ENCODE measurements around the gene HNRNPAB.
A peak's percentile ranks its signal among the peaks of the same experiment; 100 is the strongest.

HNRNPAB gene

DNA sequence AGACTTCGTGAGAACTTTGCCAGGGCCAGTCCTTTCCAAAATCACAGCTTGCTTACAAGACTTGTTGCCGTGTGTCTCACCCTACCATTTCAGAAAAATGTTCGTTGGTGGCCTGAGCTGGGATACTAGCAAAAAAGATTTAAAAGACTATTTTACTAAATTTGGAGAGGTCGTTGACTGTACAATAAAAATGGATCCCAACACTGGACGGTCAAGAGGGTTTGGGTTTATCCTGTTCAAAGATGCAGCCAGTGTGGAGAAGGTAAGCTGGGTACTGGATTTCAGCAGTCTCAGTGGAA, 1.4 kb downstream of the HNRNPAB start:
- TF ChIP-seq ZNF571 (tag by site-specific recombination; IDR thresholded peaks at IDR 0.05), result no peak
- TF ChIP-seq ZNF354C (tag by site-specific recombination; IDR thresholded peaks at IDR 0.05; ENCODE audit: borderline replicate concordance, low read depth), result no peak
- peak; percentile 72; the same call in 1 of the 2 replicates for TF ChIP-seq SCRT2 (tag by site-specific recombination; IDR thresholded peaks at IDR 0.05)
- TF ChIP-seq HIC1 (tag by site-specific recombination; IDR thresholded peaks at IDR 0.05), result no peak
- 0 out of 2 replicates have a peak, but pooled peaks have one; percentile 1 for TF ChIP-seq SP7 (tag by site-specific recombination; IDR thresholded peaks at IDR 0.05)
- no peak for TF ChIP-seq GLIS1 (tag by site-specific recombination; IDR thresholded peaks at IDR 0.05)
- no peak for TF ChIP-seq ZNF23 (tag by site-specific recombination; IDR thresholded peaks at IDR 0.05; ENCODE audit: borderline replicate concordance)
- TF ChIP-seq ZBTB8A (tag by site-specific recombination; IDR thresholded peaks at IDR 0.05), result no peak
- no peak for TF ChIP-seq ZNF416 (tag by site-specific recombination; IDR thresholded peaks at IDR 0.05)
- TF ChIP-seq ZNF473 (tag by site-specific recombination; IDR thresholded peaks at IDR 0.05), result no peak
- Histone ChIP-seq H3K27ac (ENCODE audit: extremely low read depth, low read depth, low read length) (peak overlapping the region; percentile 98; the same call in 1 of the 2 replicates), H3K36me3 (ENCODE audit: control insufficient read depth in 2 of 2, insufficient read depth in 1 of 2, low read length in 2 of 2) (peaks cover 18 to 55% of the 10 kb centered on the region in 2 experiments), H3K9me3 (ENCODE audit: control insufficient read depth, insufficient read depth, low read depth, low read length) (no peaks in the 10 kb centered on the region), H3K4me3 (ENCODE audit: low read depth, low read length) (peak overlapping the region; percentile 68), H3K4me1 (ENCODE audit: control insufficient read depth, insufficient read depth, low read length) (peaks cover 6% of the 10 kb centered on the region; the same call in 1 of the 2 replicates)
- POLR2A ChIA-PET, result interaction anchor here (0.6 to 1.3 kb wide), 3 partner anchors 8 to 139 kb away, joined by 3 to 5 read pairs (median 4); partner anchors contain the start of gene NHP2
- CTCF ChIA-PET, result interaction anchor here (0.6 to 1.1 kb wide), 3 partner anchors 29 to 383 kb away, joined by 3 to 6 read pairs (median 3); no protein-coding TSS in a partner anchor

DNA sequence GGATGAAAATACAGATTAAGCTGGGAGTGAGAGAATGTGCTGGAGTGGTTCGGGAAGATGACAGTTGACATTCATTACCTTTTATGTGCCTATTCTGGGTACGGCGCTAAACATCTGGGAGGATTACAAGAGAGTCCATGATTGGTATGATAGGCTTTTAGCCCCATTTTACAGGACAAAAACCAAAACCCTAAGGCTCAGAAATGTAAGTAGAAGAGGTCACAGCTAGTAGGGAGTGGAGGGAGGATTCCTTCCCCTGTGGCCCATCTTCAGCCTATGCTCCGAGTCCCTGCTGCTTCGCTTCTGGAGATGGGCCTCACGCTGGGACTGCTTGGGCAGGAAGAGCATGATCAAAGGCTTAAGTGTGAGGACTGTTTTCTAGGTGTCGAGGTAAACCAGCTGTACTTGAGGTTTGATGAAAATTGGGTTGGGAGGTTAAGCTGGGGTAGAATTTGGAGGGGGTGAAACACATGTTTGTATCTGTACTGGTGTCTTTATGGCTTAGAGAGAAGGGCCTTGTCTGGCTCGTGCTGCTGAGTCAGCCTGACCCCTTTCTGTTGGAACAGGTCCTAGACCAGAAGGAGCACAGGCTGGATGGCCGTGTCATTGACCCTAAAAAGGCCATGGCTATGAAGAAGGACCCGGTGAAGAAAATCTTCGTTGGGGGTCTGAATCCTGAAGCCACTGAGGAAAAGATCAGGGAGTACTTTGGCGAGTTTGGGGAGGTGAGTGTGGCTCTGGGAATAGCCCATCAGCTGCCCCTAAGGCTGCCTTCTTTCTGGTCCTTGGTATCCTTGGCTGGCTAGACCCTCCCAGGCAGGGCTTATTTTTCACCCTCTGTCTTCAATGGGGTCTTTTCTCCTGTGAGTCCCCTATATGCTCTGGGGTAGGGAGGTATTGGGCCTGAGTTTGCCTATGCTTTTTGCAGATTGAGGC, 2.1 kb downstream of the HNRNPAB start:
- H3K9me3 ChIP-seq (ENCODE audit: control insufficient read depth, insufficient read depth, low read depth, low read length), result no peaks in the 10 kb centered on the region
- POLR2A ChIA-PET, result interaction anchor here (0.6 to 1.3 kb wide), 5 partner anchors 7 to 140 kb away, joined by 3 to 5 read pairs (median 4); partner anchors contain the start of genes NHP2 and PHYKPL
- peak overlapping the region; percentile 68 for H3K4me3 ChIP-seq (ENCODE audit: low read depth, low read length)
- H3K4me1 ChIP-seq (ENCODE audit: control insufficient read depth, insufficient read depth, low read length), result peaks cover 6% of the 10 kb centered on the region; the same call in 1 of the 2 replicates
- 0 out of 2 replicates have a peak overlapping the region, but pooled peaks have one; percentile 17 for H3K27ac ChIP-seq (ENCODE audit: extremely low read depth, low read depth, low read length)
- CTCF ChIA-PET, result interaction anchor here (0.7 to 1.1 kb wide), 4 partner anchors 20 to 1416 kb away, joined by 3 to 6 read pairs (median 3); no protein-coding TSS in a partner anchor
- H3K36me3 ChIP-seq (ENCODE audit: control insufficient read depth in 2 of 2, insufficient read depth in 1 of 2, low read length in 2 of 2), result peaks cover 20 to 62% of the 10 kb centered on the region in 2 experiments
- no peak for TF ChIP-seq ZSCAN5A (tag by site-specific recombination; IDR thresholded peaks at IDR 0.05)
- TF ChIP-seq ZNF2 (tag by site-specific recombination; IDR thresholded peaks at IDR 0.05), result 0 out of 2 replicates have a peak, but pooled peaks have one; percentile 19
- no peak for TF ChIP-seq GLIS2 (tag by site-specific recombination; IDR thresholded peaks at IDR 0.05)
- TF ChIP-seq KLF17 (tag by site-specific recombination; IDR thresholded peaks at IDR 0.05), result no peak
- no peak for TF ChIP-seq ZNF292 (tag by site-specific recombination; IDR thresholded peaks at IDR 0.05; ENCODE audit: borderline replicate concordance, low read depth)
- no peak; the same call in 1 of the 2 replicates for TF ChIP-seq WT1 (tag by site-specific recombination; IDR thresholded peaks at IDR 0.05)
- TF ChIP-seq, protein P1, sequence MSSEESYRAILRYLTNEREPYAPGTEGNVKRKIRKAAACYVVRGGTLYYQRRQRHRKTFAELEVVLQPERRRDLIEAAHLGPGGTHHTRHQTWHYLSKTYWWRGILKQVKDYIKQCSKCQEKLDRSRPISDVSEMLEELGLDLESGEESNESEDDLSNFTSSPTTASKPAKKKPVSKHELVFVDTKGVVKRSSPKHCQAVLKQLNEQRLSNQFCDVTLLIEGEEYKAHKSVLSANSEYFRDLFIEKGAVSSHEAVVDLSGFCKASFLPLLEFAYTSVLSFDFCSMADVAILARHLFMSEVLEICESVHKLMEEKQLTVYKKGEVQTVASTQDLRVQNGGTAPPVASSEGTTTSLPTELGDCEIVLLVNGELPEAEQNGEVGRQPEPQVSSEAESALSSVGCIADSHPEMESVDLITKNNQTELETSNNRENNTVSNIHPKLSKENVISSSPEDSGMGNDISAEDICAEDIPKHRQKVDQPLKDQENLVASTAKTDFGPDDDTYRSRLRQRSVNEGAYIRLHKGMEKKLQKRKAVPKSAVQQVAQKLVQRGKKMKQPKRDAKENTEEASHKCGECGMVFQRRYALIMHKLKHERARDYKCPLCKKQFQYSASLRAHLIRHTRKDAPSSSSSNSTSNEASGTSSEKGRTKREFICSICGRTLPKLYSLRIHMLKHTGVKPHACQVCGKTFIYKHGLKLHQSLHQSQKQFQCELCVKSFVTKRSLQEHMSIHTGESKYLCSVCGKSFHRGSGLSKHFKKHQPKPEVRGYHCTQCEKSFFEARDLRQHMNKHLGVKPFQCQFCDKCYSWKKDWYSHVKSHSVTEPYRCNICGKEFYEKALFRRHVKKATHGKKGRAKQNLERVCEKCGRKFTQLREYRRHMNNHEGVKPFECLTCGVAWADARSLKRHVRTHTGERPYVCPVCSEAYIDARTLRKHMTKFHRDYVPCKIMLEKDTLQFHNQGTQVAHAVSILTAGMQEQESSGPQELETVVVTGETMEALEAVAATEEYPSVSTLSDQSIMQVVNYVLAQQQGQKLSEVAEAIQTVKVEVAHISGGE (tag by site-specific recombination; conservative IDR thresholded peaks at IDR 0.05; ENCODE audit: low read depth), result no peak
- no peak for TF ChIP-seq ZNF140 (tag by site-specific recombination; IDR thresholded peaks at IDR 0.05)
- TF ChIP-seq ZNF626 (tag by site-specific recombination; IDR thresholded peaks at IDR 0.05), result no peak

Measured in HEK293 (cell line).